HCT116 (cell line): Measurements from ENCODE around the gene ACLY. TPM values are rescaled to one million over a fixed set of nuclear protein-coding genes. Genes with fewer than 3 reads are reported as not detected.

ENCODE experiments used
- ATAC-seq: fragments of 200-7000 bp; cut with Tn5 transposase; 2 replicates; pipeline ENCODE4 v1.9.1; 2020; ENCODE audit warnings: mild to moderate bottlenecking, moderate library complexity
- BruUV-seq: library from RNA; stranded (reverse); fragments of 400-500 nt; replicated peaks from 2 replicates; lab custom pipeline; 2021; lab: Mats Ljungman, UMichigan
- CTCF ChIA-PET: fragments of 300-600 bp; sonication (Branson Sonifier 250); formaldehyde crosslinking; loops from one replicate; lab custom pipeline; 2021; ENCODE audit warnings: antibody characterized with exemption; lab: Charles Lee
- POLR2A ChIA-PET: fragments of 300-600, 350-600 bp; sonication (Branson Sonifier 250); formaldehyde crosslinking; loops from one replicate; lab custom pipeline; 2021; ENCODE audit warnings: antibody characterized with exemption; lab: Charles Lee
- RAD21 ChIA-PET, 2 experiments: fragments of 300-600 bp; sonication (Branson Sonifier 250); formaldehyde crosslinking; loops; one replicate each; lab custom pipeline; 2023; ENCODE audit warnings: low total read pairs in 2 of 2; ENCODE audit not compliant: uncharacterized antibody in 2 of 2, unreplicated experiment in 2 of 2, low non-redundant PET in 1 of 2; lab: Charles Lee
- DNase-seq: peaks from one replicate; pipeline ENCODE4 v3.0.0-alpha.2; 2010; ENCODE audit warnings: low read depth, low spot score
- H2AFZ ChIP-seq: fragments of 200-600 bp; shearing (Covaris generic), sonication (generic); 2 replicates; pipeline ENCODE4 v1.6.1; 2017; ENCODE audit warnings: low read depth, mixed run types, mixed read lengths, antibody characterized with exemption, low read length; ENCODE audit not compliant: poor library complexity, severe bottlenecking
- H3K27ac ChIP-seq: 2 replicates; pipeline ENCODE4 v1.5.1; 2012; ENCODE audit warnings: low read depth, low read length
- H3K27me3 ChIP-seq: fragments of 200-600 bp; sonication (generic); 2 replicates; pipeline ENCODE4 v1.6.1; 2016; ENCODE audit warnings: mixed run types, low read length, mixed read lengths; ENCODE audit not compliant: insufficient read depth
- H3K36me3 ChIP-seq, 2 experiments: fragments of 200-500 bp in 1 of 2; fragments of 200-600 bp in 1 of 2; sonication (Bioruptor generic) in 1 of 2; sonication (generic) in 1 of 2; 2 replicates each; pipeline versions ENCODE4 v1.5.1 to v1.6.1; 2014 to 2016; ENCODE audit warnings: low read length in 2 of 2, inconsistent platforms in 1 of 2, mixed read lengths in 1 of 2, mixed run types in 1 of 2; ENCODE audit not compliant: insufficient read depth in 2 of 2, control insufficient read depth in 1 of 2
- H3K4me1 ChIP-seq, 2 experiments: fragments of 200-600 bp in 1 of 2; sonication (generic) in 1 of 2; 2 replicates each; pipeline versions ENCODE4 v1.5.1 to v1.6.1; 2012 to 2017; ENCODE audit warnings: low read length in 2 of 2, inconsistent platforms in 1 of 2, mild to moderate bottlenecking in 1 of 2, mixed read lengths in 1 of 2, mixed run types in 1 of 2, moderate library complexity in 1 of 2; ENCODE audit not compliant: insufficient read depth in 2 of 2, control insufficient read depth in 1 of 2
- H3K4me2 ChIP-seq: fragments of 200-600 bp; sonication (generic); 2 replicates; pipeline ENCODE4 v1.6.1; 2017; ENCODE audit warnings: mixed run types, low read length, mixed read lengths
- H3K4me3 ChIP-seq, 2 experiments: fragments of 200-600 bp in 1 of 2; sonication (generic) in 1 of 2; replicated peaks in 1 of 2; 2 replicates each; pipeline ENCODE4 v1.5.1; 2011 to 2016; ENCODE audit warnings: low read length in 2 of 2, control low read depth in 1 of 2, low read depth in 1 of 2, mild to moderate bottlenecking in 1 of 2, mixed read lengths in 1 of 2, mixed run types in 1 of 2
- H3K79me2 ChIP-seq: fragments of 200-600 bp; sonication (generic); 2 replicates; pipeline ENCODE4 v1.6.1; 2017; ENCODE audit warnings: mild to moderate bottlenecking, mixed run types, low read length, moderate library complexity, mixed read lengths; ENCODE audit not compliant: insufficient read depth
- H3K9ac ChIP-seq: fragments of 200-600 bp; sonication (generic); 2 replicates; pipeline ENCODE4 v1.6.1; 2016; ENCODE audit warnings: low read length, mixed read lengths
- H3K9me2 ChIP-seq: fragments of 200-600 bp; sonication (generic), shearing (Covaris generic); 2 replicates; pipeline ENCODE4 v1.6.1; 2017; ENCODE audit warnings: mixed run types, mild to moderate bottlenecking, moderate library complexity; ENCODE audit not compliant: insufficient read depth
- H3K9me3 ChIP-seq, 2 experiments: fragments of 200-500 bp in 1 of 2; fragments of 200-600 bp in 1 of 2; sonication (Bioruptor generic) in 1 of 2; sonication (generic) in 1 of 2; 2 replicates each; pipeline ENCODE4 v1.6.1; 2014 to 2017; ENCODE audit warnings: low read length in 2 of 2, mixed read lengths in 2 of 2, inconsistent platforms in 1 of 2, low read depth in 1 of 2, mild to moderate bottlenecking in 1 of 2, mixed run types in 1 of 2, moderate library complexity in 1 of 2; ENCODE audit not compliant: control insufficient read depth in 1 of 2, insufficient read depth in 1 of 2
- H4K20me1 ChIP-seq: fragments of 200-600 bp; sonication (generic), shearing (Covaris generic); 2 replicates; pipeline ENCODE4 v1.6.1; 2017; ENCODE audit warnings: mixed run types, mild to moderate bottlenecking, moderate library complexity; ENCODE audit not compliant: insufficient read depth
- ATF3 ChIP-seq: IDR thresholded peaks from 2 replicates; pipeline ENCODE4 v1.6.1; 2012
- CBX3 ChIP-seq: IDR thresholded peaks from 2 replicates; pipeline ENCODE4 v1.6.1; 2012; ENCODE audit warnings: low read depth
- EGR1 ChIP-seq: IDR thresholded peaks from 2 replicates; pipeline ENCODE4 v1.6.1; 2012; ENCODE audit warnings: low read depth
- ELF1 ChIP-seq: IDR thresholded peaks from 2 replicates; pipeline ENCODE4 v1.6.1; 2012; ENCODE audit warnings: low read depth, borderline replicate concordance
- POLR2A ChIP-seq: IDR thresholded peaks from 2 replicates; pipeline ENCODE4 v1.7.0; 2011; ENCODE audit warnings: borderline replicate concordance; ENCODE audit not compliant: insufficient read depth, insufficient read length; ENCODE audit errors: extremely low read depth
- RAD21 ChIP-seq: IDR thresholded peaks from 2 replicates; pipeline ENCODE4 v1.6.1; 2012; ENCODE audit warnings: low read depth, mild to moderate bottlenecking
- REST ChIP-seq: IDR thresholded peaks from 2 replicates; pipeline ENCODE4 v1.6.1; 2012; ENCODE audit warnings: low read depth
- YY1 ChIP-seq: IDR thresholded peaks from 2 replicates; pipeline ENCODE4 v1.6.1; 2011; ENCODE audit warnings: low read length, low read depth, moderate library complexity, mild to moderate bottlenecking; ENCODE audit not compliant: insufficient replicate concordance; ENCODE audit errors: extremely low read depth
- ZBTB33 ChIP-seq: IDR thresholded peaks from 2 replicates; pipeline ENCODE4 v1.6.1; 2011; ENCODE audit warnings: mild to moderate bottlenecking, low read length, moderate library complexity; ENCODE audit not compliant: insufficient replicate concordance; ENCODE audit errors: extremely low read depth
- intact Hi-C: fragments of 100-400 bp; cut with micrococcal nuclease; formaldehyde crosslinking; loops from 2 replicates; pipeline ENCODE4 v1.10.0; 2022
- total RNA-seq: library from RNA; stranded (reverse); gene quantifications from one replicate; pipeline ENCODE4 v1.2.1, GENCODE V29; 2021; ENCODE audit not compliant: unreplicated experiment

The ACLY gene
- total RNA-seq, 1 experiment from 2014 or later: 222 TPM

- Histone ChIP-seq H3K79me2 (peaks cover 32% of the 10 kb centered on the region), H3K27ac (peak overlapping the region; percentile 93)
These were observed 1.8 kb upstream of the ACLY start for GRCh38 chr17:41920580-41920955.

More at GRCh38 chr17:41920580-41920955, 1.8 kb upstream of the ACLY start:
- BruUV-seq: no TSS peak
- ChIA-PET POLR2A (interaction anchor here (3.1 kb wide), 1 partner anchor 10 kb away, joined by 38 read pairs; the partner anchor contains the start of gene ODAD4), CTCF (no interaction called here), RAD21 (no interaction called here)
- ATAC-seq: no peak
- Histone ChIP-seq H3K4me1 (peaks cover 21 to 38% of the 10 kb centered on the region in 2 experiments), H3K4me3 (no peak overlapping the region), H3K9ac (peak overlapping the region; percentile 20; the same call in 1 of the 2 replicates), H3K27me3 (no peaks in the 10 kb centered on the region), H4K20me1 (no peaks in the 10 kb centered on the region), H3K4me2 (peak overlapping the region; percentile 100), H3K36me3 (peaks cover 0 to 2% of the 10 kb centered on the region in 2 experiments; a peak in 1 of 4 replicates), H3K9me2 (0 out of 2 replicates have a peak, but pooled peaks cover 3% of the 10 kb centered on the region), H3K9me3 (no peaks in the 10 kb centered on the region), H2AFZ (no peak overlapping the region)
- intact Hi-C loops: no loop called here
- TF ChIP-seq EGR1 (no peak), YY1 (no peak), ELF1 (no peak), CBX3 (no peak), ZBTB33 (no peak), REST (no peak), POLR2A (no peak), RAD21 (no peak), ATF3 (no peak)
- DNase-seq: no peak
